GM12878 (cell line): ENCODE data around the gene SLAMF9. TPM values are rescaled to one million over a fixed set of nuclear protein-coding genes. Genes with fewer than 3 reads are reported as not detected.

Experiments
- ATAC-seq: fragments of 200-7000 bp; cut with Tn5 transposase; 3 replicates; pipeline ENCODE4 v1.9.1; 2020; ENCODE audit warnings: mild to moderate bottlenecking, moderate library complexity
- BruUV-seq: library from RNA; stranded (reverse); fragments of 400-500 nt; replicated peaks from 2 replicates; lab custom pipeline; 2021; lab: Mats Ljungman, UMichigan
- CTCF ChIA-PET: fragments of 300-600 bp; sonication (Branson Sonifier 250); formaldehyde crosslinking; extraction: SDS; loops from one replicate; lab custom pipeline; 2021; ENCODE audit warnings: inconsistent platforms; lab: Yijun Ruan, JAX
- POLR2A ChIA-PET: fragments of 350-600 bp; formaldehyde crosslinking; extraction: SDS; loops from one replicate; lab custom pipeline; 2021; ENCODE audit warnings: inconsistent platforms; lab: Charles Lee
- RAD21 ChIA-PET: fragments of 300-600 bp; sonication (Branson Sonifier 250); formaldehyde crosslinking; loops from one replicate; lab custom pipeline; 2023; ENCODE audit warnings: antibody characterized with exemption; ENCODE audit not compliant: unreplicated experiment; lab: Charles Lee
- SMC1A ChIA-PET: fragments of 300-600 bp; sonication (Branson Sonifier 250); formaldehyde crosslinking; loops from one replicate; lab custom pipeline; 2023; ENCODE audit not compliant: unreplicated experiment, uncharacterized antibody; lab: Charles Lee
- DNase-seq: peaks from one replicate; pipeline ENCODE4 v3.0.0-alpha.2; 2011; ENCODE audit warnings: low read depth, low spot score
- FAIRE-seq: peaks from 3 replicates; lab custom pipeline; 2011; peaks lifted over from hg19 to GRCh38; lab: Jason Lieb, UNC
- H2AFZ ChIP-seq: 2 replicates; pipeline ENCODE4 v1.6.0; 2011; ENCODE audit warnings: low read depth, low read length, control low read depth; ENCODE audit not compliant: control insufficient read depth
- H3K27ac ChIP-seq: 2 replicates; pipeline ENCODE4 v1.5.1; 2011; ENCODE audit warnings: control low read depth; ENCODE audit not compliant: control insufficient read depth, insufficient read depth
- H3K27me3 ChIP-seq, 2 experiments: replicated peaks in 1 of 2; 2 replicates each; pipeline versions ENCODE4 v1.6.0 to v1.6.1; 2011; ENCODE audit warnings: low read length in 1 of 2; ENCODE audit not compliant: control insufficient read depth in 2 of 2, insufficient read depth in 2 of 2
- H3K36me3 ChIP-seq, 2 experiments: 2 replicates each; pipeline ENCODE4 v1.5.1; 2011; ENCODE audit warnings: low read length in 1 of 2; ENCODE audit not compliant: control insufficient read depth in 2 of 2, insufficient read depth in 2 of 2
- H3K4me1 ChIP-seq: 2 replicates; pipeline ENCODE4 v1.6.1; 2011; ENCODE audit warnings: mild to moderate bottlenecking, low read length, moderate library complexity, mixed read lengths; ENCODE audit not compliant: control insufficient read depth, insufficient read depth
- H3K4me2 ChIP-seq: 2 replicates; pipeline ENCODE4 v1.6.0; 2011; ENCODE audit warnings: control low read depth; ENCODE audit not compliant: control insufficient read depth, insufficient read depth
- H3K4me3 ChIP-seq: fragments of 200-600 bp; sonication (generic); 2 replicates; pipeline ENCODE4 v1.5.1; 2016
- H3K79me2 ChIP-seq: 2 replicates; pipeline ENCODE4 v1.6.0; 2011; ENCODE audit warnings: low read length; ENCODE audit not compliant: control insufficient read depth, insufficient read depth
- H3K9ac ChIP-seq: 2 replicates; pipeline ENCODE4 v1.8.0; 2011; ENCODE audit warnings: low read length, control low read depth, mixed read lengths; ENCODE audit not compliant: control insufficient read depth, insufficient read depth
- H3K9me3 ChIP-seq: replicated peaks from 3 replicates; pipeline ENCODE4 v1.5.1; 2011; ENCODE audit warnings: mild to moderate bottlenecking, low read length; ENCODE audit not compliant: control insufficient read depth, insufficient read depth
- H4K20me1 ChIP-seq: 2 replicates; pipeline ENCODE4 v1.6.0; 2011; ENCODE audit not compliant: control insufficient read depth, insufficient read depth
- BHLHE40 ChIP-seq, 2 experiments: fragments of 450-650 bp in 1 of 2; IDR thresholded peaks; 2 replicates each; pipeline ENCODE4 v1.6.1; 2011 to 2017; ENCODE audit warnings: low read depth in 2 of 2, borderline replicate concordance in 1 of 2, improper control_type of control experiment in 1 of 2, low read length in 1 of 2, mild to moderate bottlenecking in 1 of 2
- CBX5 ChIP-seq: sonication (generic); IDR thresholded peaks from 2 replicates; pipeline ENCODE4 v1.6.1; 2016; ENCODE audit warnings: low read depth, moderate library complexity, mild to moderate bottlenecking, inconsistent platforms
- HDAC6 ChIP-seq: fragments of 200-600 bp; sonication (generic); IDR thresholded peaks from one replicate; pipeline ENCODE4 v1.8.0; 2017; ENCODE audit warnings: antibody characterized with exemption; ENCODE audit not compliant: unreplicated experiment
- NFYA ChIP-seq: IDR thresholded peaks from 2 replicates; pipeline ENCODE4 v1.6.1; 2011; ENCODE audit warnings: low read depth, mild to moderate bottlenecking, low read length, improper control_type of control experiment, borderline replicate concordance
- NFYB ChIP-seq: IDR thresholded peaks from 2 replicates; pipeline ENCODE4 v1.6.1; 2011; ENCODE audit warnings: low read depth, mild to moderate bottlenecking, low read length, improper control_type of control experiment, moderate library complexity; ENCODE audit not compliant: insufficient read depth
- RELA ChIP-seq: fragments of 450-650 bp; IDR thresholded peaks from 2 replicates; pipeline ENCODE4 v1.8.0; 2014; ENCODE audit warnings: borderline replicate concordance; ENCODE audit not compliant: partially characterized antibody
- SIN3A ChIP-seq: IDR thresholded peaks from 2 replicates; pipeline ENCODE4 v1.6.1; 2012; ENCODE audit warnings: low read depth, low read length, improper control_type of control experiment
- USF1 ChIP-seq: IDR thresholded peaks from 2 replicates; pipeline ENCODE4 v1.6.1; 2011; ENCODE audit warnings: borderline replicate concordance, low read depth, mild to moderate bottlenecking, moderate library complexity, mixed read lengths, low read length; ENCODE audit not compliant: insufficient read depth; ENCODE audit errors: extremely low read length
- ZNF274 ChIP-seq: IDR thresholded peaks from one replicate; pipeline ENCODE4 v1.8.0; 2011; ENCODE audit not compliant: insufficient read length, insufficient read depth
- WGBS: methylation state at CpG from one replicate; pipeline ENCODE4 v1.1.6; 2016; ENCODE audit warnings: low lambda C conversion rate; ENCODE audit not compliant: insufficient replicate concordance, insufficient coverage; ENCODE audit errors: missing lambda C conversion rate; 5-methylcytosine and 5-hydroxymethylcytosine counted together
- in situ Hi-C: fragments of 300-500 bp; cut with MboI; formaldehyde crosslinking; loops from 9 replicates; pipeline ENCODE4 v1.14.3; 2018; ENCODE audit warnings: mixed read lengths
- intact Hi-C: fragments of 100-400 bp; cut with micrococcal nuclease; formaldehyde crosslinking; loops from one replicate; pipeline ENCODE4 v1.14.2; 2022; ENCODE audit not compliant: unreplicated experiment
- polyA plus RNA-seq, 11 experiments: library from polyadenylated mRNA; depleted of rRNA in 4 of 11; unstranded in 6 of 11; stranded (reverse) in 5 of 11; fragments of >200 nt; fragmentation: Nextera tagmentation in 4 of 11; fragmentation: Illumina TruSeq in 1 of 11; extraction: Ambion mirVana in 4 of 11; extraction: Trizol in 1 of 11; gene quantifications; 1 replicate in 1 of 11; 2 replicates in 10 of 11; pipeline versions ENCODE4 v1.2.1 to v1.2.3, GENCODE V29; 2011 to 2016; ENCODE audit warnings: inconsistent platforms in 2 of 11, missing spikeins in 2 of 11, low read depth in 1 of 11
- total RNA-seq, 4 experiments: library from RNA; depleted of rRNA in 3 of 4; stranded (reverse); fragments of >200 nt in 3 of 4; fragmentation: Illumina TruSeq in 1 of 4; extraction: Trizol in 1 of 4; gene quantifications; 2 replicates each; pipeline versions ENCODE4 v1.2.1 to v1.2.3, GENCODE V29; 2013 to 2021
- TF ChIP-seq, protein P1 (sequence below): fragments of 450-650 bp; IDR thresholded peaks from 2 replicates; pipeline ENCODE4 v1.6.1; 2017; ENCODE audit warnings: mild to moderate bottlenecking
- TF ChIP-seq, protein P2 (sequence below): fragments of 450-650 bp; formaldehyde crosslinking; IDR thresholded peaks from 2 replicates; pipeline ENCODE4 v1.5.0; 2022; ENCODE audit warnings: mild to moderate bottlenecking, missing genetic modification characterization

SLAMF9 gene
- total and polyA plus RNA-seq, 10 of the 15 experiments (the other 5 are each of a cell fraction or from before 2014, with no cell fraction given): not detected

- CTCF ChIA-PET: interaction anchor here (1.2 to 12.5 kb wide), 4 partner anchors 9 to 201 kb away, joined by 3 to 422 read pairs (median 12); partner anchors contain the start of gene TAGLN2
Observed at GRCh38 chr1:159999204-159999603, 45.2 kb upstream of the SLAMF9 start.

DNA sequence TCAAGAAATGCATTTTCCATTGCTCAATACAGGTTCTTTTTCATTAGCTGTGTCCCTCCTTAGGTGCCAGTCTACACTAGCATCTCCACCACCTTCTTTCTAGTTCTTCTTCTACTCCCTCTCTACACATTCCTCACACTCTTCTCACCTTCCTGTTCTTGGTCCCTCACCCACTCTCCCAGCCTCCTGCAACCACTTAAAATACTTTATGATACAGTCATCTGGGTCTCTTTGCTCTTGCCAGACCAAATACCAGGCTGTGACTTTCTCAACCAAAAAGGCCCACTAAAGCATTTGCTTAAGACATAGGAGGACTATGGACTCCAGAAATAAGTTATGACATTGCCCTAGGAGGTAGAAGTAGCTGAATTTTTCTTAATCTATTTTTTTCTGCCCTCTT is 42.6 kb upstream of the SLAMF9 start:
- in situ Hi-C loops: no loop called here
- no peak for FAIRE-seq
- POLR2A ChIA-PET: no interaction called here
- TF ChIP-seq USF1 (no peak), ZNF274 (no peak), NFYB (no peak), NFYA (no peak), HDAC6 (no peak), RELA (no peak), CBX5 (no peak)
- TF ChIP-seq, protein P1, sequence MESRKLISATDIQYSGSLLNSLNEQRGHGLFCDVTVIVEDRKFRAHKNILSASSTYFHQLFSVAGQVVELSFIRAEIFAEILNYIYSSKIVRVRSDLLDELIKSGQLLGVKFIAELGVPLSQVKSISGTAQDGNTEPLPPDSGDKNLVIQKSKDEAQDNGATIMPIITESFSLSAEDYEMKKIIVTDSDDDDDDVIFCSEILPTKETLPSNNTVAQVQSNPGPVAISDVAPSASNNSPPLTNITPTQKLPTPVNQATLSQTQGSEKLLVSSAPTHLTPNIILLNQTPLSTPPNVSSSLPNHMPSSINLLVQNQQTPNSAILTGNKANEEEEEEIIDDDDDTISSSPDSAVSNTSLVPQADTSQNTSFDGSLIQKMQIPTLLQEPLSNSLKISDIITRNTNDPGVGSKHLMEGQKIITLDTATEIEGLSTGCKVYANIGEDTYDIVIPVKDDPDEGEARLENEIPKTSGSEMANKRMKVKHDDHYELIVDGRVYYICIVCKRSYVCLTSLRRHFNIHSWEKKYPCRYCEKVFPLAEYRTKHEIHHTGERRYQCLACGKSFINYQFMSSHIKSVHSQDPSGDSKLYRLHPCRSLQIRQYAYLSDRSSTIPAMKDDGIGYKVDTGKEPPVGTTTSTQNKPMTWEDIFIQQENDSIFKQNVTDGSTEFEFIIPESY: no peak
- TF ChIP-seq, protein P2, sequence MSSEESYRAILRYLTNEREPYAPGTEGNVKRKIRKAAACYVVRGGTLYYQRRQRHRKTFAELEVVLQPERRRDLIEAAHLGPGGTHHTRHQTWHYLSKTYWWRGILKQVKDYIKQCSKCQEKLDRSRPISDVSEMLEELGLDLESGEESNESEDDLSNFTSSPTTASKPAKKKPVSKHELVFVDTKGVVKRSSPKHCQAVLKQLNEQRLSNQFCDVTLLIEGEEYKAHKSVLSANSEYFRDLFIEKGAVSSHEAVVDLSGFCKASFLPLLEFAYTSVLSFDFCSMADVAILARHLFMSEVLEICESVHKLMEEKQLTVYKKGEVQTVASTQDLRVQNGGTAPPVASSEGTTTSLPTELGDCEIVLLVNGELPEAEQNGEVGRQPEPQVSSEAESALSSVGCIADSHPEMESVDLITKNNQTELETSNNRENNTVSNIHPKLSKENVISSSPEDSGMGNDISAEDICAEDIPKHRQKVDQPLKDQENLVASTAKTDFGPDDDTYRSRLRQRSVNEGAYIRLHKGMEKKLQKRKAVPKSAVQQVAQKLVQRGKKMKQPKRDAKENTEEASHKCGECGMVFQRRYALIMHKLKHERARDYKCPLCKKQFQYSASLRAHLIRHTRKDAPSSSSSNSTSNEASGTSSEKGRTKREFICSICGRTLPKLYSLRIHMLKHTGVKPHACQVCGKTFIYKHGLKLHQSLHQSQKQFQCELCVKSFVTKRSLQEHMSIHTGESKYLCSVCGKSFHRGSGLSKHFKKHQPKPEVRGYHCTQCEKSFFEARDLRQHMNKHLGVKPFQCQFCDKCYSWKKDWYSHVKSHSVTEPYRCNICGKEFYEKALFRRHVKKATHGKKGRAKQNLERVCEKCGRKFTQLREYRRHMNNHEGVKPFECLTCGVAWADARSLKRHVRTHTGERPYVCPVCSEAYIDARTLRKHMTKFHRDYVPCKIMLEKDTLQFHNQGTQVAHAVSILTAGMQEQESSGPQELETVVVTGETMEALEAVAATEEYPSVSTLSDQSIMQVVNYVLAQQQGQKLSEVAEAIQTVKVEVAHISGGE (CRISPR knock-in tag): no peak

More at GRCh38 chr1:159999204-159999603, 45.2 kb upstream of the SLAMF9 start:
- POLR2A ChIA-PET: no interaction called here
- RAD21 ChIA-PET: no interaction called here
- H3K36me3 ChIP-seq: no peaks in the 10 kb centered on the region
- no peaks in the 10 kb centered on the region; a peak in 1 of 4 replicates for H3K27me3 ChIP-seq
- intact Hi-C loops: no loop called here
- ATAC-seq (no peak), DNase-seq (no peak), FAIRE-seq (no peak)
- H4K20me1 ChIP-seq: no peaks in the 10 kb centered on the region
- H3K27ac ChIP-seq: no peak overlapping the region
- SMC1A ChIA-PET: interaction anchor here (1.2 to 1.6 kb wide), 3 partner anchors 8 to 107 kb away, joined by 3 to 6 read pairs (median 4); no protein-coding TSS in a partner anchor
- H3K9me3 ChIP-seq: no peaks in the 10 kb centered on the region
- in situ Hi-C loops: no loop called here
- no TSS peak for BruUV-seq
- 38% methylated on average over 4 of the region's 4 CpGs for WGBS
- H2AFZ ChIP-seq: no peak overlapping the region
- no peaks in the 10 kb centered on the region for H3K4me1 ChIP-seq
- H3K4me3 ChIP-seq: no peak overlapping the region
- TF ChIP-seq SIN3A (no peak), BHLHE40 (IDR thresholded peaks at IDR 0.05; ENCODE audit: borderline replicate concordance in 1 of 2, low read depth in 2 of 2, low read length in 1 of 2) (no peak)
- H3K4me2 ChIP-seq: no peak overlapping the region
- H3K9ac ChIP-seq: no peak overlapping the region
- no peaks in the 10 kb centered on the region for H3K79me2 ChIP-seq

More for the DNA sequence above, 42.6 kb upstream of the SLAMF9 start:
- Histone ChIP-seq H4K20me1 (no peaks in the 10 kb centered on the region), H3K79me2 (no peaks in the 10 kb centered on the region), H3K9ac (no peak overlapping the region), H3K27ac (no peak overlapping the region), H3K4me1 (no peaks in the 10 kb centered on the region), H3K9me3 (no peaks in the 10 kb centered on the region), H3K27me3 (no peaks in the 10 kb centered on the region; a peak in 1 of 4 replicates), H2AFZ (no peak overlapping the region), H3K4me2 (no peak overlapping the region), H3K36me3 (no peaks in the 10 kb centered on the region), H3K4me3 (no peak overlapping the region)
- ChIA-PET CTCF (interaction anchor here (1.3 kb wide), 1 partner anchor 9 kb away, joined by 6 read pairs; no protein-coding TSS in a partner anchor), SMC1A (no interaction called here), RAD21 (no interaction called here)
- intact Hi-C loops: no loop called here
- no TSS peak for BruUV-seq
- ATAC-seq: no peak
- DNase-seq: no peak
